Bronchial epithelial cell (primary cell): Measurements from ENCODE around the gene HORMAD2. TPM values are rescaled to one million over a fixed set of nuclear protein-coding genes. Genes with fewer than 3 reads are reported as not detected.

ENCODE experiments used
- DNase-seq: peaks from one replicate; pipeline ENCODE4 v3.0.0-alpha.2; 2010; ENCODE audit warnings: low read depth
- FAIRE-seq: peaks from 2 replicates; lab custom pipeline; 2011; peaks lifted over from hg19 to GRCh38; lab: Jason Lieb, UNC
- H3K27me3 ChIP-seq: 2 replicates; pipeline ENCODE4 v1.5.1; 2011; ENCODE audit warnings: low read length; ENCODE audit not compliant: control insufficient read depth, insufficient read depth
- H3K36me3 ChIP-seq: 2 replicates; pipeline ENCODE4 v1.5.1; 2011; ENCODE audit warnings: low read length; ENCODE audit not compliant: control insufficient read depth, insufficient read depth
- H3K4me3 ChIP-seq: 2 replicates; pipeline ENCODE4 v1.5.1; 2011; ENCODE audit warnings: mild to moderate bottlenecking, low read depth, low read length, control low read depth
- total RNA-seq: library from RNA; depleted of rRNA; stranded (reverse); fragments of >200 nt; gene quantifications from 2 replicates; pipeline ENCODE4 v1.2.1, GENCODE V29; 2014
- TF ChIP-seq, protein P1 (sequence below): IDR thresholded peaks from 2 replicates; pipeline ENCODE4 v1.5.1; 2011; ENCODE audit warnings: mild to moderate bottlenecking, moderate library complexity, low read length, control low read depth, inconsistent platforms; ENCODE audit not compliant: insufficient read depth, severe bottlenecking

Gene HORMAD2
- total RNA-seq, 1 donor from 2014 or later: not detected

DNA sequence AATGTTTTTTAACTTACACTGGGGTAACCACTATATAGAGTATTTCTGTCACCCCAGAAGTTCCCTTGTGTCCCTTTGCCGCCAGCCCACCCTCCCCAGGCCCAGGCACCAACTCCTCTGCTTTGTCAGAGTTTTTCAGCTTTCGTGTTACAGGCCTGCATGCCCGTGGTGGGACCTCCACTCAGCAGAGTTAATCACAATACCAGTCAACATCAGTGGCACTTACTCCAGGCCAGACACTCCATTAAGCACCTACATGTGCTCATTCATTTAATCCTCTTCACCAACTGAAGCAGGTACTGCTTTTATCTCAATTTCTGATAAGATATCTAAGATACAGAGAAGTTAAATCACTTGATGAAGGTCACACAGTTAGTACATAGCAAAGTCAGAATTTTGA lies 103.0 kb downstream of the HORMAD2 start:
- no peak for FAIRE-seq
- no peak overlapping the region for H3K4me3 ChIP-seq

GRCh38 chr22:30183861-30184278 lies 103.6 kb downstream of the HORMAD2 start:
- no peak for FAIRE-seq
- no peak for DNase-seq
- Histone ChIP-seq H3K27me3 (no peaks in the 10 kb centered on the region), H3K4me3 (no peak overlapping the region), H3K36me3 (no peaks in the 10 kb centered on the region)
- TF ChIP-seq, protein P1, sequence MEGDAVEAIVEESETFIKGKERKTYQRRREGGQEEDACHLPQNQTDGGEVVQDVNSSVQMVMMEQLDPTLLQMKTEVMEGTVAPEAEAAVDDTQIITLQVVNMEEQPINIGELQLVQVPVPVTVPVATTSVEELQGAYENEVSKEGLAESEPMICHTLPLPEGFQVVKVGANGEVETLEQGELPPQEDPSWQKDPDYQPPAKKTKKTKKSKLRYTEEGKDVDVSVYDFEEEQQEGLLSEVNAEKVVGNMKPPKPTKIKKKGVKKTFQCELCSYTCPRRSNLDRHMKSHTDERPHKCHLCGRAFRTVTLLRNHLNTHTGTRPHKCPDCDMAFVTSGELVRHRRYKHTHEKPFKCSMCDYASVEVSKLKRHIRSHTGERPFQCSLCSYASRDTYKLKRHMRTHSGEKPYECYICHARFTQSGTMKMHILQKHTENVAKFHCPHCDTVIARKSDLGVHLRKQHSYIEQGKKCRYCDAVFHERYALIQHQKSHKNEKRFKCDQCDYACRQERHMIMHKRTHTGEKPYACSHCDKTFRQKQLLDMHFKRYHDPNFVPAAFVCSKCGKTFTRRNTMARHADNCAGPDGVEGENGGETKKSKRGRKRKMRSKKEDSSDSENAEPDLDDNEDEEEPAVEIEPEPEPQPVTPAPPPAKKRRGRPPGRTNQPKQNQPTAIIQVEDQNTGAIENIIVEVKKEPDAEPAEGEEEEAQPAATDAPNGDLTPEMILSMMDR: no peak

More for the DNA sequence above, 103.0 kb downstream of the HORMAD2 start:
- DNase-seq: no peak
- Histone ChIP-seq H3K27me3 (no peaks in the 10 kb centered on the region), H3K36me3 (no peaks in the 10 kb centered on the region)
- TF ChIP-seq, protein P1: no peak

DNA sequence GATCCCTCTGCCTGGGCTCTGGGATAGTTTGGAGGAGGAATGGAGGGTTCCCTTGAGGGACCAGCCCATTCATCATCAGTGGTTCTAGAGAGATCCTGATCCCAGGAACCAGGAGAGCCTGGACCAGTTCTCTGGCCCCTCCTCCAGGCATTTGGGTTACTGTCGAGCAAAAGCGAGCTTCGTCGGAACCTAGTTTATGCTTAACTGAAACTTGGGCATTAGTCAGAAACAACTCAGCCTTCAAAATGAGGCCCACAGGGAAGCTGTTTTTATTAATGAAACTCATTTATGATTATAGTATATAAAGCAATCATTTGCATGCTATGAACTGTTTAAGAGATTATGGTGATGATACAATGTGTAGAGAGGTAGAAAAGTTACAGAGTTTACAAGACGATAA lies 104.9 kb downstream of the HORMAD2 start:
- FAIRE-seq: peak; percentile 28
- H3K4me3 ChIP-seq: no peak overlapping the region
- no peaks in the 10 kb centered on the region for H3K27me3 ChIP-seq
- no peaks in the 10 kb centered on the region for H3K36me3 ChIP-seq
- peak; percentile 34 for DNase-seq
- TF ChIP-seq, protein P1: no peak

GRCh38 chr22:30185549-30185948 lies 105.3 kb downstream of the HORMAD2 start:
- H3K27me3 ChIP-seq: no peaks in the 10 kb centered on the region
- no peak for DNase-seq
- no peak overlapping the region for H3K4me3 ChIP-seq
- FAIRE-seq: no peak
- TF ChIP-seq, protein P1: no peak
- no peaks in the 10 kb centered on the region for H3K36me3 ChIP-seq

GRCh38 chr22:30186041-30186440 lies 105.8 kb downstream of the HORMAD2 start:
- TF ChIP-seq, protein P1: no peak
- Histone ChIP-seq H3K36me3 (no peaks in the 10 kb centered on the region), H3K27me3 (no peaks in the 10 kb centered on the region), H3K4me3 (no peak overlapping the region)
- DNase-seq (no peak), FAIRE-seq (no peak)

GRCh38 chr22:30186510-30186909 lies 106.2 kb downstream of the HORMAD2 start:
- no peaks in the 10 kb centered on the region for H3K27me3 ChIP-seq
- DNase-seq (no peak), FAIRE-seq (no peak)
- TF ChIP-seq, protein P1: no peak
- H3K4me3 ChIP-seq: no peak overlapping the region
- no peaks in the 10 kb centered on the region for H3K36me3 ChIP-seq
